ENCODE results near the gene ASXL3.

ASXL3 gene

DNA sequence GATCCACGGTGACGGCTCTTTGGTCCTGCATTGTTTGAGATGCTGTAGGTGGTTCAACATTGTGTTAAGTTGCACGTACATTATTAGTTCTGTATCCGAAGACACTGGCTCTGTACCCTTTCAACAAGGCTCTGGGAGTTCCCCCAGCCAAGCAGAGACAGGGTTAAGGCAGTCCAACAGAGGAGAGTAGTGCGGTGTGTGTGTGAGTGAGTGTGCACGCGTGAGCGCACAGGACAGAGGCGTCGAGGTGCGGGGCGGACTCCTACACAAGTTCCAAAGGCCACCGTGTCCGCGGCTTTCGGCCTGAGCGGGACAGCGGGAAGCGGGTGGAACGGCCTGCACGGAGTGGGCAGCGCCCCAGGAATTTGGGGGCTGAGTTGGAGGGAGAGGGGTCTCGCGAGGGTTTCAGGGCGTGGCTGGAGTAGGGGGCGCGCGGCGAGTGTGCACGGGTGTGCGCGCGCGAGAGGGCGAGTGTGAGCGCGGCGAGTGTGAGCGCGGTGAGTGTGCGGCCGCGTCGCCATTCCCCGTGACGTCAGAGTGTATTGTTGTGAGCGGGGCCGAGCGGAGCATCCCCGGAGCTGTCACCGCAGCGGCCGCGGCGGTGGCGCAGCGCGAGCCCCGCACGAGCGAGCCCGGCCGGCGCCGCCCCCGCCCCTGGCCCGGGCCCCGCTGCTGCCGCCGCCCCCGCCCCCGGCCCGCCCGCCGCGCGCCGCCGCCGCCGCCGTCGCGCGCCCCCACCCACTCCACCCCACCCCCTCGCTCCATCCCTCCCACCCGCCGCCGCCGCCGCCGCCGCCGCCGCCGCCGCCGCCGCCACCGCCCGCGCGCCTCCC lies at the start of gene ASXL3:
TSS of gene ASXL3 (plus strand) at position 535 of the 833 bp plus-strand sequence. CDS start 413 bp downstream, outside the sequence.
- DNase-seq (ENCODE audit: low read depth, low spot score) = no peak

DNA sequence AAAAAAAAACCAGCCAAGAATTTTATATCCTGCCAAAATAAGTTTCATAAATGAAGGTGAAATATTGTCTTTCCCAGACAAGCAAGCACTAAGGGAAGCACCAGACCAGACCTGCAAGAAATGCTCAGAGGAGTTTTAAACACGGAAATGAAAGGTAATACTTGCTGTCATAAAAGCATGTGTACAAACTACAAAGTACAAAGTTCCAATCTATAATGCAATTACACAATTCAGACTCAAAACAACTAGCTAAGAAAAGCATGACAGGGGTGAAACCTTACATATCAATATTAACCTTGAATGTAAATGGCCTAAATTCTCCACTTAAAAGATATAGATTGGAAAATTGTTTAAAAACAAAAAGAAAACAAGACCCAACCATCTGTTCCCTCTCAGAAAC lies 45.0 kb upstream of the ASXL3 start:
- no peak for DNase-seq (ENCODE audit: low read depth, low spot score)

DNA sequence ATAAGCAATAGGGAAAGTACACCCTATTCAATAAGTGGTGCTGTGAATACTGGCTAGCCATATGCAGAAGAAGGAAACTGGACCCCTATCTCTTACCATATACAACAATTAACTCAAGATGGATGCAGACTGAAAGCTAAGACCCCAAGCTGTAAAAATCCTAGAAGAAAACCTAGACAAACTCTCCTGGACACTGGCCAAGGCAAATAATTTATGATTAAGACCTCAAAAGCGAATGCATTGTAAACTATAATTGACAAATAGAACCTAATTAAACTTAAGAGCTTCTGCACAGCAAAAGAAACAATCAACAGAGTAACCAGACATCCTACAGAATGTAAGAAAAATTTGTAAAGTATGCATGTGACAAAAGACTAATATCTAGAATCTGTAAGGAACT lies 41.1 kb upstream of the ASXL3 start:
- DNase-seq (ENCODE audit: low read depth, low spot score) = no peak

DNA sequence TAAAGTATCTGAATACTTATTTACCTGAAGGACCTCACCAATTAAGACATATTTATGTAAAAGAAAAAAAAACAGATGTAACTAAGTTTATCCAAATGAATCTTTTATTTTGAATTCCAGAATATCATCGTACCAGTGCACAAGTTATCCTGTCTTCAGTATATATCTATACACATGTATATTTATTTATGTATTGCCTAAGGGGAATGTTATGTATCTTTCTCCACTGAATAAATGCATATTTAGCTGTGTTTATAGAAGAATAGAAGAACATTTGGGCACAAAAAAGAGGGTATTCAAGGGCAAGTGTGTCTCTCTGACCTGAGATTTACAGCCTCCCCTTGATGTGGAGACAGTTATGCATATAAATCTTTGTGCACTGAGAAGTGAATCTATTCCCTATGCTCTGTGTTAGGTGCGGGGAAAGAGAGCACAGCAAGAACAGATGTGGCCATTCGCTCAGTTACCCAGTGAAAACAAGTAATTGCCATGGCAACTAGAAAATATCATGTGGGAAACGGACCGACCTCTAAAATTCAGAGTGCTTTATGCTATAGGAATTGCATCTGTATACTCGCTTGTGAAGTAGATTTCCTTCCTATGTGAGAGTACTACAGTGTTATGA lies 39.5 kb upstream of the ASXL3 start:
- no peak for DNase-seq (ENCODE audit: low read depth, low spot score)

DNA sequence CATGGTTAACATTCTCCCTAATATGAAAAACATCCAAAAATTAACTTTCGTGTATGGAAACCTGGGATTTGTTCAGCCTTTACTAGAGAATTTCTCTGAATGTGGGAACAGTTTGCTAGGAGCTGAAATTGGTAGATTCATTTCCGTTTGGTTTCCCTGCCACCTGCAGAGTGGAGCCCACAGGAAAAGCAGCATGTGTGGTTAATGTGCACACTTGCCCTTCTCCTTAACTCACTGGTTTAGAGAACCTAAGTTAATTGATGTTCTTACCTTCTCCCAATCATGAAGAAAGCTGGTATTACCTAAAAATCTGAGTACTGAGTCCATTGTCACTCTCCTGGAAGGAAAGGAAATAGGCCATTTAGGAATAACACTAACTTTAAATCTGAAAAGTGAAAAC lies 37.6 kb upstream of the ASXL3 start:
- no peak for DNase-seq (ENCODE audit: low read depth, low spot score)

DNA sequence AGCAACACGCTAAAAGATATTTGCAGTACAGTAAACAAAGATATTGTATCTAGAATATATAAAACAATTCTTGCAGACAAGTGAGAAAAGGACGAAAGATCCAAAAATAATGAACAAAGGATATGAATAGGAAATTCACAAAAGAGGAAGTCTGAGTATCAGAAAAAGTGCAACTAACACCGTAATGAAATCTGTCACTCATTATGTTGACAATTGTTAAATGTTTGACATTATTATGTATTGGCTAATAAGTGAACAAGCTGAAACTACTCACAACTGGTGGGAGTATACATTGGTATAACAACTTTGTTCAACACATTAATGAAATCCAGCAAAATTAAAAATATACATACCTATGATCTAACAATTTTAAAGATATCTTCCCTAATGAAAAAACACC lies 36.7 kb upstream of the ASXL3 start:
- no peak for DNase-seq (ENCODE audit: low read depth, low spot score)

DNA sequence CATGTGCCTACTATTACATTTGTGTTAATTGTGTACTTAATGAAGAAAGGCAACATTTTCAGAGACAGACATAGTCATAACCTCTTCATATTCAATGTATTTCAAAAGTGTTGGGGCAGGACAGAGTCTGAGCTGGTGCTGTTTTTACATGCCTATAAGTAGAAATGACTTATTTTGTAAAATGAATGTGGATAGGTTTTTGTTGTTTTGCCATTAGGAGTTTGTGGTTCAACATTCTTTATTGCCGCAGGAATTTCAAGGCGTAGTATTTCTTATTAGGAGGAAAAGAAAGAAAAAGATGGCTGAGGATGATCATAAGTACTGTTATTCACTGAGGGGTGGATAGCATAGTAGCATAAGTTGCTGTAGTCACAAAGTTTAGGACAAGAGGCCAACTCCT lies 21.2 kb upstream of the ASXL3 start:
- no peak for DNase-seq (ENCODE audit: low read depth, low spot score)

DNA sequence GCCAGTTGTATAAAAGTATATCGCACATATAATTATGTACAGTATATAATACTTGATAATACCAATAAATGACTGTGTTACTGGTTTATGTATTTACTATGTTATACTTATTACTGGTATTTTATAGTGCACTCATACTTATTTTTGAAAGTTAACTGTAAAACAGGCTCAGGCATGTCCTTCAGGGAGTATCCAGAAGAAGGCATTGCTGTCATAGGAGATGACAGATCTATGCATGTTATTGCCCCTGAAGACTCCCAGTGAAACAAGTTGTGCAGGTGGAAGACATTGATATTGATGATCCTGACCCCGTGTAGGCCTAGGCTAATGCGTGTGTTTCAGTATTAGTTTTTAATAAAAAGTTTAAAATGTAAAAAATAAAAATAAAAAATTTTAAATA lies 20.3 kb upstream of the ASXL3 start:
- DNase-seq (ENCODE audit: low read depth, low spot score) = no peak

DNA sequence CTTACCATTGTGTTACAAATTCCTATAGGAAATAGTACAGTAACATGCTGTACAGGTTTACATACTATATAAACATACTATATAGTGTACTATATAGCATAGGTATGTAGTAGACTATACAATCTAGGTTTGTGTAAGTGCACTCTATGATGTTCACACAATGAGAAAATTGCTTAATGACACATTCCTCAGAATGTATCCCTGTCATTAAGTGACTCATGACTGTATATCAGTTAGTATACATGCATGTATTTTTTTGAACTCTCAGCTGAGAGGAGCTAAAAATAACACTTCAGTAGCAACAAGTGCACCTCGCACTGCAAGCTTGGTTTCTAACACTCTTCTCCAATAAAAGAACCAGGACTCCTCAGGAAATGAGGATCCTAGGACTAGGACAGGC lies 19.5 kb upstream of the ASXL3 start:
- no peak for DNase-seq (ENCODE audit: low read depth, low spot score)

DNA sequence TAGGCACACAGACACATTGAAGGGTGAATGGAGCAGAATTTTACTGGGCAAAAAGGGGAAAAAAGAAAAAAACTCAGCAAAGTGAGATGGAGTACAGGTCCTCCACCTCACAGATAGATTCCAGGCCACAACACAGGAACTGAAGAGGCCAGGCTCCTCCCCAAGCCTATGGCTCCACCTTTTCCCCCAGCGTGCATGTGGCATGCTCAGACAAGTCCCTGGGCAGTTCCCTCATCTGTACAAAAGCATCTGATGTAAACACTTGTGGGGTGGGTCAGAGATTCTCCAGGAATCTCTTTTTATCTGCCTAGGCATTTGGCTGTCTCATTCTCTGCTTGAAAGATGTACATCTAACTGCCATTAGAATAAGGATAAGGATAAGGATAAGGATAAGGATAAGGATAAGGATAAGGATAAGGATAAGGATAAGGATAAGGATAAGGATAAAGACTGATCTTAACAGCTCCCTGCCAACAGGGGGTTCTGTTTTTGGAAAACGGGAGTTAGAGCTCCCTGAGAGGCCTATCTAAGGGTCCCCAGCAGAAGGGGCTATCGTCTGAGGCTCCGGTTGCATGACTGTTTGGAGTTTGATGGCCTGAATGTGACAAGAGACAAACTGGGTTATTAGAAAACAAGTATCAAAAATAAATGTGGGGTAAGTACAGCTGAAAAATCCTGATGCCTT lies 17.2 kb upstream of the ASXL3 start:
- no peak for DNase-seq (ENCODE audit: low read depth, low spot score)

DNA sequence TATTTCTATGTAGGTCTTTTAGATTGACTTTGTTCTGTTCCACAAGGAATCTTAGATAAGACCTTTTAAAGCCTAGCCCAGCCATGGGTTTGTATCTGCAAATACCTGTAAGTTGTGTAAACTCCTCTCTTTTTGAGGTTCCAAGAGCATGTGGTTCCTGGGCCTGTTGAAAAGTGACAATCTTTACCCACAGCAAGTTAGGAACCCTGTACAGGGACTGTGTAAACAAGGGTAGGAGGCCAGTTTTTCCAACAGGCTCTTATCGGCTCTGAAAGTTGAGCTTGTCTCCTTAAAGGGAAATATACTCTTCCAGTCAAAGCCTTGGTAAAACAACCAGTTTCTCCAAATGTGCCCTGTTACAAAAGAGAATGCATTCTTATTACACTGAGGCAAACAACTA lies 15.3 kb upstream of the ASXL3 start:
- DNase-seq (ENCODE audit: low read depth, low spot score) = no peak

DNA sequence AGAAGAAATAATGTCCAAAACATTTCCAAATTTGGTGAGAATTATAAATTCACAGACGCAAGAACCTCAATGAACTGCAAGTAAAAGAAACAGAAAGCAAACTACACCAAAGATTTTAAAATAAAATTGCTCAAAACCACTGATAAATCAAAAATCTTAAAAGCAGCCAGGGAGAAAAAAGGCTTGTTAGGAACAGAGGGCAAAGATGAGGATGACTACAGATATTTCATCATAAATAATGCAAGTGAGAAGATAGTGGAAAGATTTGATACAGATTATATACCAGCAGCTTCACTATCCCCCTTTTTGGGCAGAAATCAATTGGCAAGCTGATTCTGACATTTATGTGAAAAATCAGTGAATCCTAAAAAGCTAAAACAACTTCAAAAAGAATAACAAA lies 10.3 kb upstream of the ASXL3 start:
- DNase-seq (ENCODE audit: low read depth, low spot score) = no peak

DNA sequence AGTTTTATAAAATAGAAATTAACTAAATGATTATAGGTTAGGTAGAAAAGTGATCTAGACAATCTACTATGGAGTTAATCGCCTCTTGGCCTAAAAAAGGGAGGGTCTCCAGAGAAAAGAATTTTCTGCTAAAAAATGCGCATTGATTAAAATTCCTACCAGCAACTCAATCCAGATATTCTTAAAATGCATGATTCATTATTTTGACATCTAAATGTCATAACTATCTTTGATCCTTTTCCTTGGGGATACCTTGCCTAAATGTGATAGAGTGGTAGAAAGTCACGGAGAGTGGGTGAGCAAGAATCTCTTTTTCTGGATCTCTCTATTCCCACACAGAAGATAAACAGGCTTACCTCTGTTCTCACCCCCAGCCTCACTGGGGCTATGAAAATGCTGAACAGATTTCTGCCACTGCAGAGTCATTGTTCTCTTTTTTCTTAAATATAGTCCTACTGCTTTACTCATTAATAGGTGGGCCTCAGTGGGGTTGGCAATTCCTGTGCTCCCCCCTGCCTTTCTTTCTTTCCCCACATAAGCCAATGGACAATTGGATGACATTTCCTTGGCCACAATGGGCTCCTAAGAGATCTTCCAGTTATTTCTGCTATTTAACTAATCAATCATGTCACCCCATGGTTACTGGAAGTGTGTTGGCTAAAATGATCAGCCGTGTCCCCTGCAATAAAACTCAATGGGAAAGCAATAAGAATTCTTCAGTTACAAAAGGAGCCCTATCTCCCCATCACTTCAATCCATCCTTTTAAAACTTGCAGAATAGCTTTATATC lies 5.8 kb upstream of the ASXL3 start:
- no peak for DNase-seq (ENCODE audit: low read depth, low spot score)

DNA sequence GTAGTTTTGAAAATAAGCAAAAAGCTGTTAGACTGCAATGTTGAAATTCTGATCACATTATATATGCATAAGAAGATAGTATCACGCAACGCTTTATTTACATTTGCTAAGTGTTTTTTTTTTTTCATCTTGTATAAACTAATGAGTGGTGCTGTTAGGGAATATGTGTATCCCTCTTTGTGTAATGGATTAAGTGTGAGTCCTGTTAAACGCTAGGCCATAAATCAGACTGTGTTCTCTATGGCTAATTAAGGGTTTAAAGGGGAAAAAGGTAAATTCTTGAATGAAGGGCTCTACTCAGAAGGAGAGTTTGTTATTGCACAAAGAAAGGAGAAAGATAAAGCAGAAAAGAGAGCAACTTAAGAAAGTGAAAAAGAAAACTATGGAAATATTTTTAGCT lies 4.8 kb upstream of the ASXL3 start:
- no peak for DNase-seq (ENCODE audit: low read depth, low spot score)

DNA sequence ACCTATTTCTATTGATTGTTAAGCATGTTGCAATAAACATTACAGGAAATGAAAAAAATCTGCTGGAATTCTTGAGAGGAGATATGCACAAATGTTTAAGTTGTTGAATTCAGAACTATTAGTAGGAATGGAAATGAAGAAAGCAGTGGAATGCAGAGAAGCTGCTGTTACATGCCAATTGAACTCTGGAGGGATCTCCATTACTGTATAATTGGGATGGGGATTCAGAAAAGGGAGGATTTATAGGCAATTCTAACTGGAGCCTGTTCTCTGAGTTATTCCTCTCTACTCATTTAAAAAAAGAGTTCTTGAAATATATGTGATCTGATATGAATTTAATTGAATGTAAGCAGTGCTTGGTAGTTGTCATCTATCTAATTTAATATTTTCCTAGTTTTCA lies 2.6 kb upstream of the ASXL3 start:
- no peak for DNase-seq (ENCODE audit: low read depth, low spot score)

DNA sequence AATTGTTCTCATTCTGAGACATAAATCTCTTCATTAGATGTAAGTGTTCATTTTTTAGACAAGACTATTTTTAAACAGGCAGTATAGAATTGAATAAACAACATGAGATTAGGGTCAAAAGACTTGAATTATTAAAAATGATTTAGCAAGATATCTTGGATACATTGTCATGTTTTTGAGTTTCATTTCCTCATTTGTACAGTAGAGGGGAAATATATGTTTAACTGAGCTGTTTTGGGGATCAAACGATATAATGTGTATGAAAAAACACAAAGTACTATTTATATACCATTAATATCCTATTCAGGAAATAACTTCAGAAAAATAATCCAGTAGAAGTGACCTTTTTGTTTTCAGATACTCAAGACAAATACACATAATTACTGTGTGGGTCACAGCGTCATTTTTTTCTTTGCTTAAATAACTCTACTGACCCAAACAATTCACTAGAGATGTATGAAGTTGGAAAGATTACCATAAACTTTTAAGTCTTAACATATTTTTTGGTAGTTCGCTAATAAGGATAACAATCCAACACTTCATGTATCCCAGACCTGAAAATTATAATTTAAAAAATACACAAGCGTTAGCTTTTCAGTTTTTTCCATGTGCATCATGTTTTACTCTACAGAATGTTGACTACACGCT lies 896 bp upstream of the ASXL3 start:
- no peak for DNase-seq (ENCODE audit: low read depth, low spot score)

DNA sequence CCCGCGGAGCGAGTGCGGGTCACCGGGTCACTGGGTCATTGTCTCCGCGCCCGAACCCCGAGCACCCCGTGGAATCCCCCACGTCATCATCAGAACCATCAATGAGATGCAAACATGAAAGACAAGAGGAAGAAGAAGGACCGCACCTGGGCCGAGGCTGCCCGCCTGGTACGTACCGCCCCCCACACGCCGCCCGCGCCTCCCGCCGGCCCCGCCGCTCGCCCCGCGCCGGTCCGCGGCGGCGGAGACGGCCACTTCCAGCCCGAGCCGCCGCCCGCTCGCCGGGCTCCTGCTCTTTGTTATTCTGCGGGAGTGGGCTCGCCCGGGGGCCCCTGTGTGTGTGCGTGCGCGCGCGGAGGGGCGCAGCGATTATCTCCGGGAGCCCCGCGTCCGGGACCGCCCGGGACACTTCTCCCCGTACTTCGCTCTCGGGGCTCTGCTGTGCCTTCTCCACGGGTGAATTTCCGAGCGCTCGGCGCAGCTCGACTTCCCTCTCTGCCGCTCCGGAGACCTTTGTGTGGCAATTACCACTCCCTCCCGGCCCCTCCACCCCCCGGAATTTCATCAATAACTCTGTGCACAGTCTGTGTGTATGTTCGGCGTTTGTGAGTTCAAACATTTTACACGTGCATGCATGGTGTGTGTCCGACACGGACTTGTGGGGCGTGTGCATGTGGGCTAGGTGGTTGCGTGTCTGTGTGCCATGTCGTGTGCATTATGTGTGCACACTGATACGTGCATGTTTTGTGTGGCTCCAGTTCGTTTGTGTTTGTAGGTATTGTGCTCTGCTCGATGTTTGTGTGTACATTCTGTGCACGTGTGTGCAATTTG lies 714 bp downstream of the ASXL3 start:
- no peak for DNase-seq (ENCODE audit: low read depth, low spot score)

DNA sequence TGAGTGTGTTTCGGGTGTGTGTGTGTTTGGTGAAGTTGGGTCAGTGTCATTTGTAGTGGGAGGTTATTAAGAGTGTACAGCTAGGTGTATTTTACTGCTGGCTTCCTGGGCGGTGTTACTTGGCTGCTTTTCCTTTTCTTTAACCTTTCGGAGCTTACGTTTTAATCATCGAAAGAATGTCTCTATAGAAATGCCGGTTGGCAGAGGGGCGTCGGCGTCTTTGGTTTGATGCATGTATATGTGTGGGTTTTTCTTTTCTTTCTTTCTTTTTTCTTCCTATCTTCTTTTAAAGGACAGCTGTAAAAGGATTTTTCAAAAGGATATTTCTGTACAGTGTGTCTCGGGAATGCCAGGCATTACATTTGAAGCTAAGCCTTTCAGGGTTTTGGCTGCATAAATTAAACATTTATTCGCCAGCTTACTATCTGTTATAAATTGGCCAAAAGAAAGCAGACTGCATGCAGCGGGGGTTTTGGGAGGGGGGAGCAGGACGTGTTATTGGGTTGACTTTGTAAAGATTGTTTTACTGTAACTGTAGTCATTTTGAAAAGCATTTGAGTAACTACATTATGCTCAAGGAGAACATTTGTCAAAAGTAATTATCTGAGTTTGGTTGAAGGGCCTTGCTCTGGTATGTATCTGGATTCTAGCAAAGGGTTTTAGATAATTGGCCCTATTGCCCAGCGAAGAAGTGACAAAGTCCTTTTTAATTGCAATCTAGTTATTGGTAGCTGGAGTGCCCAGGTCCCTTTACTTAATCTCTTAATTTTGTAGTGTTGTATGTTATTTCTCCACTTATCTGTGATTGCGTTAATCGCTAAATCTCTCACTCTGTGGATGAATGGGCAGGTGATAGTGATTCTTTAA lies 1.6 kb downstream of the ASXL3 start:
- DNase-seq (ENCODE audit: low read depth, low spot score) = no peak

DNA sequence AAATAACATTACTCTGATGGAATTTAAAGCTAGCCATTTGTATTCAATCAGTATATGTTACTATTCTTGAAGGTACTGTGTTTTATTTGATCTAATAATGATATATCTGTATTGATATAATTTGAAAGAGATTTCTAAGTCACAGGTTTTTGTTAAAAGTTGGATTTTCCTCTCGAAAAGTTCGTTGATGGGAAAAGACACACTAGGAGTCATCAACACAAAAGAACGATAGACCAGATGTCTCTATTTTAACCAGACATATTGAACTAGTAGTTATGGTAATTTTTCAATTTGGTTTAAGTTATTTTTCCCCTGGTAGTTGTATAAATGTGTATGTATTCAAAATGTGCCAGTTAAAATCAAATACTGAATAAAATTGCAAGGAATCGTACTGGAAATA lies 2.5 kb downstream of the ASXL3 start:
- no peak for DNase-seq (ENCODE audit: low read depth, low spot score)

DNA sequence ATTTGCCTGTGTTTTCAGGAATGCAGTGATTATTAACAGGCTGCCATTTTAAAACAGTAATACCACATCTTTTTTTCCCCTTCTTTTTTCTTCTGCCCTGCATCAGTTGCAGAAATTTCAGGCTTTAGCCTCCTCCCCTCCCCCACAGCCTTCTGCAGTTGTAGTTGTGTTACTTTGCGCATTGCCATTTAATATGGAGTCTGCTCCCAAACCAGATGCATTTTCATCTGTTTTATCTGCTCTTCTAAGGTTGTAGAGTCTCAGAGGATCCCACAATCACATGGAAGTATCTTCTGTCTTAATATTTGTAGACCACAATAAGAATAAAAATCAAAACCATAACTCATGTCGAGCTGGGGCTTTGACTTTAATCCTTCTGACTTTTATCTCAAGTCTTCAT lies 3.8 kb downstream of the ASXL3 start:
- DNase-seq (ENCODE audit: low read depth, low spot score) = no peak
